Neural progenitor cell (in vitro differentiated cells): ENCODE data around the gene PTPN4. TPM values are rescaled to one million over a fixed set of nuclear protein-coding genes. Genes with fewer than 3 reads are reported as not detected.

ENCODE experiments used
- DNase-seq: peaks from one replicate; pipeline ENCODE4 v3.0.0-alpha.2; 2016; ENCODE audit warnings: low spot score
- H2AFZ ChIP-seq: fragments of 200-600 bp; sonication (generic); replicated peaks from 2 replicates; pipeline ENCODE4 v1.6.1; 2016; ENCODE audit warnings: antibody characterized with exemption
- H3F3A ChIP-seq: fragments of 200-600 bp; sonication (generic); 2 replicates; pipeline ENCODE4 v1.6.1; 2016; ENCODE audit warnings: antibody characterized with exemption, low read depth
- H3K27ac ChIP-seq: fragments of 200-600 bp; sonication (generic); 2 replicates; pipeline ENCODE4 v1.5.1; 2016; ENCODE audit warnings: mild to moderate bottlenecking
- H3K27me3 ChIP-seq: fragments of 200-600 bp; sonication (generic); 2 replicates; pipeline ENCODE4 v1.6.1; 2016; ENCODE audit warnings: mild to moderate bottlenecking, moderate library complexity
- H3K36me3 ChIP-seq: fragments of 200-600 bp; sonication (generic); 2 replicates; pipeline ENCODE4 v1.5.1; 2016
- H3K4me1 ChIP-seq: fragments of 200-600 bp; sonication (generic); 2 replicates; pipeline ENCODE4 v1.6.1; 2016; ENCODE audit warnings: mixed run types
- H3K4me2 ChIP-seq: fragments of 200-600 bp; sonication (generic); 2 replicates; pipeline ENCODE4 v1.6.1; 2016
- H3K4me3 ChIP-seq: fragments of 200-600 bp; sonication (generic); 2 replicates; pipeline ENCODE4 v1.5.1; 2016
- H3K79me2 ChIP-seq: fragments of 200-600 bp; sonication (generic); 2 replicates; pipeline ENCODE4 v1.6.1; 2016; ENCODE audit warnings: low read depth
- H3K9ac ChIP-seq: fragments of 200-600 bp; sonication (generic); 2 replicates; pipeline ENCODE4 v1.6.1; 2016
- H3K9me3 ChIP-seq: fragments of 200-600 bp; sonication (generic); 2 replicates; pipeline ENCODE4 v1.5.1; 2016; ENCODE audit warnings: low read depth
- H4K20me1 ChIP-seq: fragments of 200-600 bp; sonication (generic); 2 replicates; pipeline ENCODE4 v1.6.1; 2016; ENCODE audit warnings: low read depth
- H3K27ac Mint-ChIP-seq: 3 replicates; pipeline ENCODE4 v1.8.0; 2021; ENCODE audit warnings: mixed read lengths
- H3K27me3 Mint-ChIP-seq: 2 replicates; pipeline ENCODE4 v1.8.0; 2022; ENCODE audit warnings: low read depth, mild to moderate bottlenecking, inconsistent platforms, moderate library complexity, mixed read lengths; ENCODE audit not compliant: insufficient read depth
- H3K36me3 Mint-ChIP-seq: 3 replicates; pipeline ENCODE4 v1.8.0; 2021; ENCODE audit warnings: mixed read lengths
- H3K4me1 Mint-ChIP-seq: 3 replicates; pipeline ENCODE4 v1.8.0; 2021; ENCODE audit warnings: mixed read lengths
- H3K4me3 Mint-ChIP-seq: 3 replicates; pipeline ENCODE4 v1.8.0; 2021; ENCODE audit warnings: mild to moderate bottlenecking, moderate library complexity, mixed read lengths
- H3K9me3 Mint-ChIP-seq: 3 replicates; pipeline ENCODE4 v1.8.0; 2020; ENCODE audit warnings: mixed read lengths
- EZH2 ChIP-seq: fragments of 200-600 bp; sonication (generic); IDR thresholded peaks from 2 replicates; pipeline ENCODE4 v1.6.1; 2017; ENCODE audit warnings: antibody characterized with exemption, mild to moderate bottlenecking, moderate library complexity
- EZH2phosphoT487 ChIP-seq: fragments of 200-600 bp; sonication (generic); IDR thresholded peaks from 2 replicates; pipeline ENCODE4 v1.6.1; 2017; ENCODE audit warnings: antibody characterized with exemption
- total RNA-seq: library from RNA; depleted of rRNA; stranded (reverse); fragments of >200 nt; gene quantifications from 2 replicates; pipeline ENCODE4 v1.2.3, GENCODE V29; 2015; ENCODE audit warnings: low replicate concordance
- TF ChIP-seq, protein P1 (sequence below): fragments of 200-600 bp; sonication (generic); IDR thresholded peaks from 2 replicates; pipeline ENCODE4 v1.5.1; 2017; ENCODE audit warnings: antibody characterized with exemption, mild to moderate bottlenecking

The PTPN4 gene
- total RNA-seq, 1 donor from 2014 or later: 51.8 TPM

DNA sequence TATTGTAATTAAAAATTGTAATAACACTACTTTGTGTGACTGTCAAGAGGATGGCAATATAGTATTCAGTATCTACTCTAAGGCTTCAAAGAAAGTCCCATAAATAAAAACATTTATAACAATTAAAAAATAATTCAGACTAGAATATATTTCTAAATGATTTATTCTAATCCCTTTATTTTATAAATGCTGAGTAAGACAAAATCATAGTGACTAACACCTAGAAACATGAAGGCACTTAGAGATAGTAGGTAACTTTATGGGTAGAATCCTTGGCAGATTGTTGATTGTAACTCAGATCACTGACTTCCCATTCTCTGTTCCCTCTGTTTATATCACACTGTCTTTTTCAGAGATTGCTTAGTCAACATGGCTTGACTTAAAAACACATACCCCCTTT, 174.6 kb downstream of the PTPN4 start:
- TF ChIP-seq, protein P1, sequence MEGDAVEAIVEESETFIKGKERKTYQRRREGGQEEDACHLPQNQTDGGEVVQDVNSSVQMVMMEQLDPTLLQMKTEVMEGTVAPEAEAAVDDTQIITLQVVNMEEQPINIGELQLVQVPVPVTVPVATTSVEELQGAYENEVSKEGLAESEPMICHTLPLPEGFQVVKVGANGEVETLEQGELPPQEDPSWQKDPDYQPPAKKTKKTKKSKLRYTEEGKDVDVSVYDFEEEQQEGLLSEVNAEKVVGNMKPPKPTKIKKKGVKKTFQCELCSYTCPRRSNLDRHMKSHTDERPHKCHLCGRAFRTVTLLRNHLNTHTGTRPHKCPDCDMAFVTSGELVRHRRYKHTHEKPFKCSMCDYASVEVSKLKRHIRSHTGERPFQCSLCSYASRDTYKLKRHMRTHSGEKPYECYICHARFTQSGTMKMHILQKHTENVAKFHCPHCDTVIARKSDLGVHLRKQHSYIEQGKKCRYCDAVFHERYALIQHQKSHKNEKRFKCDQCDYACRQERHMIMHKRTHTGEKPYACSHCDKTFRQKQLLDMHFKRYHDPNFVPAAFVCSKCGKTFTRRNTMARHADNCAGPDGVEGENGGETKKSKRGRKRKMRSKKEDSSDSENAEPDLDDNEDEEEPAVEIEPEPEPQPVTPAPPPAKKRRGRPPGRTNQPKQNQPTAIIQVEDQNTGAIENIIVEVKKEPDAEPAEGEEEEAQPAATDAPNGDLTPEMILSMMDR: no peak
- no peak for TF ChIP-seq EZH2
- no peak for TF ChIP-seq EZH2phosphoT487
- Mint-ChIP-seq H3K4me3 (no peak overlapping the region), H3K9me3 (no peaks in the 10 kb centered on the region), H3K4me1 (no peaks in the 10 kb centered on the region), H3K27ac (no peak overlapping the region), H3K36me3 (peaks cover 15% of the 10 kb centered on the region), H3K27me3 (no peaks in the 10 kb centered on the region)
- Histone ChIP-seq H3K27me3 (no peaks in the 10 kb centered on the region), H4K20me1 (no peaks in the 10 kb centered on the region), H3K4me1 (no peaks in the 10 kb centered on the region), H3K36me3 (peaks cover 7% of the 10 kb centered on the region), H3K9me3 (no peaks in the 10 kb centered on the region), H3K9ac (no peak overlapping the region), H2AFZ (no peak overlapping the region), H3F3A (no peaks in the 10 kb centered on the region), H3K79me2 (no peaks in the 10 kb centered on the region), H3K4me3 (no peak overlapping the region), H3K4me2 (no peak overlapping the region), H3K27ac (no peak overlapping the region)
- DNase-seq: no peak

DNA sequence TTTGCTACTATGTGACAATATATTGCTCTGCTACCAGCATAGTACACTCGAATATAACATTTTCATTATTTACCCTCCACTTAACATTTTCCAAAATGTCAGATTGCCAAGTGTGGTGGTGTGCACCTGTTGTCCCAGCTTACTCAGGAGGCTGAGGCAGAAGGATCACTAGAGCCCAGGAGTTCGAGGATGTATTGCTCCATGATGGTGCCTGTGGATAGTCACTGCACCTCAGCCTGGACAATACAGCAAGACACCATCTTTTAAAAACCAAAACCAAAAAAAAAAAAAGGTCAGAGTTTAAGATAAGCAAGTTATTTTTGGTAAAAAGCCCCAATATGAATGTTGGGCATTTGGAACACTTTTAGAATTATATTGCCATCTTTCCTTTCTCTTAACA, 178.0 kb downstream of the PTPN4 start:
- H3K4me1 ChIP-seq: no peaks in the 10 kb centered on the region
- Mint-ChIP-seq H3K9me3 (no peaks in the 10 kb centered on the region), H3K36me3 (peaks cover 17% of the 10 kb centered on the region), H3K27ac (no peak overlapping the region), H3K27me3 (no peaks in the 10 kb centered on the region), H3K4me3 (no peak overlapping the region), H3K4me1 (no peaks in the 10 kb centered on the region)
- no peak overlapping the region for H2AFZ ChIP-seq
- no peaks in the 10 kb centered on the region for H3K27me3 ChIP-seq
- H3K36me3 ChIP-seq: peaks cover 7% of the 10 kb centered on the region
- no peak overlapping the region for H3K9ac ChIP-seq
- no peaks in the 10 kb centered on the region for H3K79me2 ChIP-seq
- no peaks in the 10 kb centered on the region for H4K20me1 ChIP-seq
- H3K4me3 ChIP-seq: no peak overlapping the region
- TF ChIP-seq, protein P1: no peak
- no peak for TF ChIP-seq EZH2
- TF ChIP-seq EZH2phosphoT487: no peak
- no peaks in the 10 kb centered on the region for H3F3A ChIP-seq
- H3K9me3 ChIP-seq: no peaks in the 10 kb centered on the region
- H3K4me2 ChIP-seq: no peak overlapping the region
- H3K27ac ChIP-seq: no peak overlapping the region
- DNase-seq: no peak

DNA sequence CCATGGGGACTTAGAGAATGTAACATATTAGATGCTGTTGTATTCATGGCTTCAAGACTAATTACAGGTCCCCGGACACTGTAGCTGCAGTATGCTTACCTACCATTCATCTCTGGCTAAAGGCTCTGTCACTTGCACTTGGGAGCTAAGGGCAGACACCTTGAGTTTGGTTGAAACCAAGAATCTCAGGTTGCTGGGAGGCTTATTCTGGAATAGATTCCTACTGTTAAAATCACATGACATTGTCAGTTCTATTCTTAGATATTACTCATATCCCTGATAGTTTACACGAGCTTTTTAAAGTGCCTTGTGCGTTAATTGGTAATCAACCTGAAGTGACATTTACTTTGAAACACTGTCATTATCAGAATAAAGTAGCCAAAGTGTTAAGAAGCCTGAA, 180.2 kb downstream of the PTPN4 start:
- Mint-ChIP-seq H3K27me3 (no peaks in the 10 kb centered on the region), H3K4me1 (no peaks in the 10 kb centered on the region), H3K4me3 (no peak overlapping the region), H3K36me3 (peaks cover 16% of the 10 kb centered on the region), H3K9me3 (no peaks in the 10 kb centered on the region), H3K27ac (no peak overlapping the region)
- Histone ChIP-seq H3K36me3 (peaks cover 8% of the 10 kb centered on the region), H3K27ac (no peak overlapping the region), H3K27me3 (no peaks in the 10 kb centered on the region), H3K79me2 (no peaks in the 10 kb centered on the region), H3K4me3 (no peak overlapping the region), H3K4me2 (no peak overlapping the region), H3K9ac (no peak overlapping the region), H3F3A (no peaks in the 10 kb centered on the region), H3K9me3 (no peaks in the 10 kb centered on the region), H3K4me1 (no peaks in the 10 kb centered on the region), H4K20me1 (no peaks in the 10 kb centered on the region), H2AFZ (no peak overlapping the region)
- no peak for DNase-seq
- TF ChIP-seq EZH2phosphoT487 (no peak), EZH2 (no peak)

DNA sequence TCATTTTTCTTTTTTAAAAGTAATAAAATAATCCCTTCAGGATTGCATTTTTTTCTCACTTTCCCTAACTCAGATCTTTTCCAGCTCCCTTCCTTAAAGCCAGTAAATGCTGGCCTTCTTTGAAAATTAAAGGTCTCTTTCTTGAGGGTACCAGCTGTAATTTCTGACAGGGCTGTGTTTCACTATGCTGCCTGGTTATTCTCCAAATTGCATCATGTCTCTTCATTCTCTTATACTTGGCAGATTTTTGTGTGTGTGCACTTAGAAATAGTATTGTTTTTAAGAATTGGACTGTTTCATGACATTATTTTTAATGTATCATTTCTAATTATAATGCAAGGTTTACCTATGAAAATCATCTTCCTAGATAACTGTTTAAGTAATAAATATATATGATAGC, 181.1 kb downstream of the PTPN4 start:
- peaks cover 16% of the 10 kb centered on the region for H3K36me3 Mint-ChIP-seq
- no peaks in the 10 kb centered on the region for H3K4me1 Mint-ChIP-seq
- DNase-seq: no peak
- TF ChIP-seq, protein P1: no peak
- TF ChIP-seq EZH2phosphoT487: no peak
- TF ChIP-seq EZH2: no peak
- H3K9ac ChIP-seq: no peak overlapping the region
- H3K27me3 Mint-ChIP-seq: no peaks in the 10 kb centered on the region
- H3K27ac Mint-ChIP-seq: no peak overlapping the region
- H3K4me2 ChIP-seq: no peak overlapping the region
- H4K20me1 ChIP-seq: no peaks in the 10 kb centered on the region
- no peak overlapping the region for H3K27ac ChIP-seq
- H3K9me3 Mint-ChIP-seq: no peaks in the 10 kb centered on the region
- H3K79me2 ChIP-seq: no peaks in the 10 kb centered on the region
- no peaks in the 10 kb centered on the region for H3K4me1 ChIP-seq
- H3K36me3 ChIP-seq: peaks cover 11% of the 10 kb centered on the region
- H3K4me3 Mint-ChIP-seq: no peak overlapping the region
- H2AFZ ChIP-seq: no peak overlapping the region
- no peaks in the 10 kb centered on the region for H3K27me3 ChIP-seq
- no peak overlapping the region for H3K4me3 ChIP-seq
- H3K9me3 ChIP-seq: no peaks in the 10 kb centered on the region
- H3F3A ChIP-seq: no peaks in the 10 kb centered on the region
